HG03064 (cell line): ENCODE results near the gene ABCA9.
"Not testable (repeated sequence)": the region's sequence is repeated elsewhere in the genome, so short reads cannot be mapped to it uniquely, and the experiment has no call there.

Source experiments
- ATAC-seq: cut with Tn5 transposase; IDR thresholded peaks from one replicate; pipeline ENCODE4 v1.9.1; 2021; ENCODE audit warnings: low read depth; ENCODE audit not compliant: unreplicated experiment

The ABCA9 gene

GRCh38 chr17:69060822-69061221 is at the start of gene ABCA9:
ABCA9 (minus strand) TSS chr17:69060927; CDS start chr17:69051126, 9,801 bp downstream.
- no peak for ATAC-seq

- ATAC-seq: no peak
Measured at GRCh38 chr17:69105907-69106730, 45.4 kb upstream of the ABCA9 start.

- ATAC-seq: no peak
Measured at GRCh38 chr17:69103557-69104233, 43.0 kb upstream of the ABCA9 start.

GRCh38 chr17:69098625-69099024 is 37.9 kb upstream of the ABCA9 start:
- ATAC-seq: no peak

GRCh38 chr17:69096541-69096940 is 35.8 kb upstream of the ABCA9 start:
- ATAC-seq: no peak

GRCh38 chr17:69093995-69094394 is 33.3 kb upstream of the ABCA9 start:
- ATAC-seq: no peak

GRCh38 chr17:69093279-69093789 is 32.6 kb upstream of the ABCA9 start:
- ATAC-seq: no peak

- no peak for ATAC-seq
Measured at GRCh38 chr17:69090365-69090764, 29.6 kb upstream of the ABCA9 start.

GRCh38 chr17:69088643-69089200 is 28.0 kb upstream of the ABCA9 start:
- ATAC-seq: no peak

- ATAC-seq: no peak
Measured at GRCh38 chr17:69086641-69087040, 25.9 kb upstream of the ABCA9 start.

GRCh38 chr17:69084911-69085310 is 24.2 kb upstream of the ABCA9 start:
- no peak for ATAC-seq

GRCh38 chr17:69082696-69083095 is 22.0 kb upstream of the ABCA9 start:
- ATAC-seq: no peak

GRCh38 chr17:69078864-69079263 is 18.1 kb upstream of the ABCA9 start:
- ATAC-seq: no peak

GRCh38 chr17:69075823-69076222 is 15.1 kb upstream of the ABCA9 start:
- no peak for ATAC-seq

- ATAC-seq: not testable (repeated sequence)
Measured at GRCh38 chr17:69073392-69073791, 12.7 kb upstream of the ABCA9 start.

- ATAC-seq: not testable (repeated sequence)
Measured at GRCh38 chr17:69072803-69073256, 12.1 kb upstream of the ABCA9 start.

GRCh38 chr17:69071233-69071586 is 10.5 kb upstream of the ABCA9 start:
- not testable (repeated sequence) for ATAC-seq

GRCh38 chr17:69070378-69071232 is 9.9 kb upstream of the ABCA9 start:
- not testable (repeated sequence) for ATAC-seq

- no peak for ATAC-seq
Measured at GRCh38 chr17:69069226-69069750, 8.6 kb upstream of the ABCA9 start.
